Natural killer cell (primary cell): ENCODE results near the gene ZNF862. TPM values are rescaled to one million over a fixed set of nuclear protein-coding genes. Genes with fewer than 3 reads are reported as not detected.

Source experiments
- ATAC-seq, 3 donors: fragments of 150-1000 bp in 2 of 3; fragments of 200-7000 bp in 1 of 3; cut with Tn5 transposase; 1 replicate in 1 of 3; 2 replicates in 2 of 3; pipeline ENCODE4 v1.10.0; 2021; ENCODE audit warnings: mild to moderate bottlenecking in 2 of 3, moderate library complexity in 2 of 3
- DNase-seq, 2 donors: peaks; one replicate each; pipeline versions ENCODE4 v3.0.0 to v3.0.0-alpha.2; 2013 to 2021; ENCODE audit warnings: mixed read lengths in 1 of 2
- H3K27ac ChIP-seq: one replicate; pipeline ENCODE4 v1.5.1; 2013; ENCODE audit warnings: mild to moderate bottlenecking, low read length
- H3K27me3 ChIP-seq: one replicate; pipeline ENCODE4 v1.6.1; 2013; ENCODE audit warnings: low read length; ENCODE audit not compliant: control insufficient read depth, insufficient read depth
- H3K36me3 ChIP-seq: one replicate; pipeline ENCODE4 v1.6.1; 2013; ENCODE audit warnings: low read length; ENCODE audit not compliant: control insufficient read depth, insufficient read depth
- H3K4me1 ChIP-seq: one replicate; pipeline ENCODE4 v1.6.1; 2013; ENCODE audit warnings: low read length; ENCODE audit not compliant: control insufficient read depth, insufficient read depth
- H3K4me3 ChIP-seq: one replicate; pipeline ENCODE4 v1.5.1; 2013; ENCODE audit warnings: low read length
- H3K9me3 ChIP-seq: one replicate; pipeline ENCODE4 v1.6.1; 2013; ENCODE audit warnings: low read length; ENCODE audit not compliant: control insufficient read depth, insufficient read depth
- H3K27ac Mint-ChIP-seq, 2 donors: one replicate each; pipeline ENCODE4 v1.8.0; 2022; ENCODE audit warnings: mild to moderate bottlenecking in 2 of 2, mixed read lengths in 2 of 2, moderate library complexity in 1 of 2
- H3K27me3 Mint-ChIP-seq, 2 donors: one replicate each; pipeline ENCODE4 v1.8.0; 2022; ENCODE audit warnings: low read depth in 2 of 2, mixed read lengths in 2 of 2
- H3K36me3 Mint-ChIP-seq: one replicate; pipeline ENCODE4 v1.8.0; 2022; ENCODE audit warnings: mixed read lengths
- H3K4me1 Mint-ChIP-seq, 2 donors: one replicate each; pipeline ENCODE4 v1.8.0; 2022; ENCODE audit warnings: mixed read lengths in 2 of 2
- H3K4me3 Mint-ChIP-seq: one replicate; pipeline ENCODE4 v1.8.0; 2022; ENCODE audit warnings: mild to moderate bottlenecking, moderate library complexity, mixed read lengths
- H3K9me3 Mint-ChIP-seq, 2 donors: one replicate each; pipeline ENCODE4 v1.8.0; 2022; ENCODE audit warnings: mixed read lengths in 2 of 2
- CTCF ChIP-seq: fragments of 200-600 bp; IDR thresholded peaks from one replicate; pipeline ENCODE4 v1.8.0; 2022; ENCODE audit warnings: antibody characterized with exemption
- WGBS: methylation state at CpG from one replicate; pipeline ENCODE4 v1.1.7; 2013; ENCODE audit warnings: missing lambda C conversion rate; ENCODE audit not compliant: insufficient coverage; 5-methylcytosine and 5-hydroxymethylcytosine counted together
- intact Hi-C: fragments of 100-400 bp; cut with micrococcal nuclease; formaldehyde crosslinking; loops from one replicate; pipeline ENCODE4 v1.14.2; 2022
- total RNA-seq, 4 donors: library from RNA; stranded (reverse); fragments of 120-200 nt in 1 of 4; gene quantifications; one replicate each; pipeline versions ENCODE4 v1.2.3 to v1.2.4, GENCODE V29; 2013 to 2022

Gene ZNF862
- total RNA-seq, 3 donors from 2014 or later (not counting 1 experiment from before 2014, with no cell fraction given), result 21.4 to 28.9 (median 21.7) TPM

- no peak overlapping the region for H3K4me3 Mint-ChIP-seq
- no peaks in the 10 kb centered on the region for H3K4me1 Mint-ChIP-seq
- TF ChIP-seq CTCF, result no peak
- no peaks in the 10 kb centered on the region for H3K36me3 Mint-ChIP-seq
- H3K27me3 Mint-ChIP-seq, result peaks cover 0 to 4% of the 10 kb centered on the region in 2 donors
- ATAC-seq (no peak), DNase-seq (no peak)
- H3K9me3 Mint-ChIP-seq, result no peaks in the 10 kb centered on the region
- intact Hi-C loops, result no loop called here
- Histone ChIP-seq H3K9me3 (no peaks in the 10 kb centered on the region), H3K4me3 (no peak overlapping the region), H3K27ac (no peak overlapping the region), H3K4me1 (no peaks in the 10 kb centered on the region), H3K27me3 (no peaks in the 10 kb centered on the region), H3K36me3 (no peaks in the 10 kb centered on the region)
- 90% methylated on average over 15 of the region's 15 CpGs for WGBS
- no peak overlapping the region for H3K27ac Mint-ChIP-seq
Measured at GRCh38 chr7:149814494-149814893, 23.7 kb upstream of the ZNF862 start.

- Histone ChIP-seq H3K36me3 (no peaks in the 10 kb centered on the region), H3K27me3 (no peaks in the 10 kb centered on the region), H3K4me3 (no peak overlapping the region), H3K4me1 (no peaks in the 10 kb centered on the region), H3K27ac (no peak overlapping the region), H3K9me3 (no peaks in the 10 kb centered on the region)
- Mint-ChIP-seq H3K9me3 (no peaks in the 10 kb centered on the region), H3K4me3 (no peak overlapping the region), H3K36me3 (no peaks in the 10 kb centered on the region), H3K4me1 (no peaks in the 10 kb centered on the region), H3K27ac (no peak overlapping the region), H3K27me3 (no peaks in the 10 kb centered on the region)
- no peak for ATAC-seq
- TF ChIP-seq CTCF, result no peak
- no peak for DNase-seq
- intact Hi-C loops, result no loop called here
- 91% methylated on average over 12 of the region's 12 CpGs for WGBS
Measured at GRCh38 chr7:149815121-149815520, 23.1 kb upstream of the ZNF862 start.

- Histone ChIP-seq H3K27me3 (no peaks in the 10 kb centered on the region), H3K4me3 (no peak overlapping the region), H3K27ac (no peak overlapping the region), H3K4me1 (no peaks in the 10 kb centered on the region), H3K9me3 (no peaks in the 10 kb centered on the region), H3K36me3 (no peaks in the 10 kb centered on the region)
- WGBS, result 91% methylated on average over 16 of the region's 16 CpGs
- intact Hi-C loops, result no loop called here
- no peaks in the 10 kb centered on the region for H3K27me3 Mint-ChIP-seq
- no peak overlapping the region for H3K4me3 Mint-ChIP-seq
- ATAC-seq (no peak), DNase-seq (no peak)
- no peaks in the 10 kb centered on the region for H3K9me3 Mint-ChIP-seq
- no peaks in the 10 kb centered on the region for H3K36me3 Mint-ChIP-seq
- no peak overlapping the region for H3K27ac Mint-ChIP-seq
- TF ChIP-seq CTCF, result no peak
- H3K4me1 Mint-ChIP-seq, result no peaks in the 10 kb centered on the region
Measured at GRCh38 chr7:149815661-149816266, 22.4 kb upstream of the ZNF862 start.

GRCh38 chr7:149816267-149816751 is 21.9 kb upstream of the ZNF862 start:
- intact Hi-C loops, result no loop called here
- TF ChIP-seq CTCF, result no peak
- Mint-ChIP-seq H3K4me3 (no peak overlapping the region), H3K27me3 (no peaks in the 10 kb centered on the region), H3K27ac (no peak overlapping the region), H3K9me3 (no peaks in the 10 kb centered on the region), H3K4me1 (no peaks in the 10 kb centered on the region), H3K36me3 (no peaks in the 10 kb centered on the region)
- no peaks in the 10 kb centered on the region for H3K27me3 ChIP-seq
- H3K4me3 ChIP-seq, result no peak overlapping the region
- H3K4me1 ChIP-seq, result no peaks in the 10 kb centered on the region
- ATAC-seq, result no peak
- DNase-seq, result no peak
- 87% methylated on average over 21 of the region's 21 CpGs for WGBS
- H3K27ac ChIP-seq, result no peak overlapping the region
- no peaks in the 10 kb centered on the region for H3K9me3 ChIP-seq
- H3K36me3 ChIP-seq, result no peaks in the 10 kb centered on the region
